Measurements from ENCODE around the gene AWAT2. TPM values are rescaled to one million over a fixed set of nuclear protein-coding genes. Genes with fewer than 3 reads are reported as not detected.

Gene AWAT2
- total RNA-seq, 4 donors from 2014 or later = not detected

- H3K27ac ChIP-seq = no peak overlapping the region
- no peak for DNase-seq
- no peaks in the 10 kb centered on the region for H3K4me1 ChIP-seq
- TF ChIP-seq CTCF (IDR thresholded peaks at IDR 0.05) (no peak), POLR2A (IDR thresholded peaks at IDR 0.05) (no peak)
- H3K9me3 ChIP-seq = no peaks in the 10 kb centered on the region
- H3K27me3 ChIP-seq = no peaks in the 10 kb centered on the region
- no peaks in the 10 kb centered on the region for H3K36me3 ChIP-seq
- no peak overlapping the region for H3K4me3 ChIP-seq
These were observed 53.6 kb downstream of the AWAT2 start for GRCh38 chrX:69996113-69996468.

DNA sequence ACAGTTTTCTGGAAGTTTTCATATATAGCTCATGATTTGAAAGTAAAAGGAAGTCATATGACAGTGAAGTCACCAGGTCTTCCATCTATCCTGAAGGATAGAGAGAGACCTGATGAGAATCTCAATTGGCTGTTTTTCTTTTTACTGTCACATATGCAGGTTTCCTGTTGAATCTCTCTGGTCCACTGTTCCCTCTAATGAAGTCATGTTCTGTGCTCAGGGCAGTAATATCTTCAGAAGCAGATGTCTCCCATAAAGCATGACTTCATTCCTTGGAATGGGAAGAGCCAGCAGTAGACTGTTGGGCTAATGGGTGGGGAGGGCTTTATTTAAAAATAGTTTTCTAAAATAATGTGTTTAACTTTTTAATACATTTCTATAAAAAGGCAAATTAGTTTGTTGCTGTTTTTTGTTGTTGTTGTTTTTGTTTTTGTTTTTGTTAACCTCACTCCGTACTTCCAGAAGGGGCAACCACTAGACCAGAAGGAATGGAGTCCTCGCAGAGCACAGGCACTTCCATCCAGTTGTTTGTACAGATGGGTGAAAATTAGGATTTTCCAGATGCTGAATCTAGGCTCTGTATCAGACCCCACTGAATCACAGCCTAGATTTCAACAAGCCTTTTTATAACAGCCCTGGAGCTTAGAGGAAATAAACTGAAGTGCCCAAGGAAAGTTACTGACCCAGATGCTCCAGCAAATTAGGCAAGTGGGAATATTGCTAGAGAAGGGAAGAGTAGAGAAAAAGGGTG lies 54.2 kb downstream of the AWAT2 start:
- Histone ChIP-seq H3K27ac (no peak overlapping the region), H3K4me3 (no peak overlapping the region), H3K36me3 (no peaks in the 10 kb centered on the region), H3K27me3 (no peaks in the 10 kb centered on the region), H3K4me1 (no peaks in the 10 kb centered on the region), H3K9me3 (no peaks in the 10 kb centered on the region)
- DNase-seq = no peak
- TF ChIP-seq POLR2A (IDR thresholded peaks at IDR 0.05) (no peak), CTCF (IDR thresholded peaks at IDR 0.05) (no peak)

DNA sequence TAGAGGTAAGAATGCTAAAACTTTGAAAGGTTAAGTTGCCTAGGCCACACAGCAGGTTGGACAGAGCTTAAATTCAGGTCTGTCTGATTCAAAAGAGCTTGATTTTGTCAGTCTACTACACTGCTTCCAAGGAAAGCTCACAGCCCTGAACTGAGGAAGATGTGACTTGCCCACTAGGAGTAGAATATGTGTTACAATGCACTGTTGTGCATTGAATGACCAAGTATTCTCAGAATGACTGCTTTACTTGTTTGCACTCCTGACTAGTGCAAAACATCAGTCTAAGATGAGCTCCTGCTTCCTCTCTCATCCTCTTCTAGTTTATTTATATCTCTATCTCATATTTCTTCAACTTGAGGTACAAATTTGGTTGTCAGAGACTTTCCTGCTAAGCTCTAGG lies 56.2 kb downstream of the AWAT2 start:
- no peak for TF ChIP-seq CTCF (IDR thresholded peaks at IDR 0.05)
- Histone ChIP-seq H3K27me3 (no peaks in the 10 kb centered on the region), H3K9me3 (no peaks in the 10 kb centered on the region), H3K4me3 (no peak overlapping the region), H3K27ac (no peak overlapping the region), H3K36me3 (no peaks in the 10 kb centered on the region), H3K4me1 (no peaks in the 10 kb centered on the region)
- DNase-seq = no peak

GRCh38 chrX:69991685-69992084 lies 58.1 kb downstream of the AWAT2 start:
- no peak overlapping the region for H3K4me3 ChIP-seq
- H3K4me1 ChIP-seq = no peaks in the 10 kb centered on the region
- TF ChIP-seq CTCF (IDR thresholded peaks at IDR 0.05) = no peak
- TF ChIP-seq POLR2A (IDR thresholded peaks at IDR 0.05) = no peak
- no peak for DNase-seq
- H3K27me3 ChIP-seq = no peaks in the 10 kb centered on the region
- no peaks in the 10 kb centered on the region for H3K9me3 ChIP-seq
- no peaks in the 10 kb centered on the region for H3K36me3 ChIP-seq
- no peak overlapping the region for H3K27ac ChIP-seq

Small RNA genes lying within 50 kb of the gene (small RNA-seq; reads per million reads assigned to genes)
- gene MIR676 = 0 to 0.06 reads per million in 2 donors

Other genes with a start within 250 kb of the AWAT2 start
- gene OTUD6A, start 12.5 kb upstream of the AWAT2 start, total RNA-seq = not detected
- 10 to 100 TPM; 66.2 to 83.0 (median 72.8) TPM for gene IGBP1, start 83.5 kb upstream of the AWAT2 start, total RNA-seq
- not detected for gene DGAT2L6, start 127.5 kb upstream of the AWAT2 start, total RNA-seq
- gene AWAT1, start 184.7 kb upstream of the AWAT2 start, total RNA-seq = not detected
- gene P2RY4, start 210.3 kb upstream of the AWAT2 start, total RNA-seq = 10 to 100 TPM in 2 of 4 donors, 1 to 10 TPM in 2; 1.7 to 19.4 (median 13.2) TPM
- 1 to 10 TPM in 2 of 4 donors, not detected in 2; 3.2 to 3.3 TPM for gene ARR3, start 218.4 kb upstream of the AWAT2 start, total RNA-seq
- gene RAB41, start 232.2 kb upstream of the AWAT2 start, total RNA-seq = not detected
- gene PDZD11, start 240.0 kb upstream of the AWAT2 start, total RNA-seq = 10 to 100 TPM; 23.6 to 32.6 (median 28.2) TPM
- 10 to 100 TPM in 1 of 4 donors, 1 to 10 TPM in 3; 1.3 to 17.3 (median 4.6) TPM for gene KIF4A, start 240.2 kb upstream of the AWAT2 start, total RNA-seq